ENCODE measurements around the gene APOM.

The APOM gene

GRCh38 chr6:31614684-31615578 lies 40.8 kb upstream of the APOM start, which contains the start of gene AIF1:
TSS of gene AIF1 (plus strand) at chr6:31615234. CDS start at chr6:31615330, 96 bp downstream.
- no peak for TF ChIP-seq CSRNP3 (CRISPR knock-in tag; IDR thresholded peaks at IDR 0.05)
- no peak for TF ChIP-seq ZFP3 (CRISPR knock-in tag; IDR thresholded peaks at IDR 0.05)
- no peak for TF ChIP-seq ZNF565 (CRISPR knock-in tag; conservative IDR thresholded peaks at IDR 0.05; ENCODE audit: low read depth)
- TF ChIP-seq ZNF8 (CRISPR knock-in tag; IDR thresholded peaks at IDR 0.05) = no peak
- TF ChIP-seq ZFP30 (CRISPR knock-in tag; IDR thresholded peaks at IDR 0.05) = no peak
- TF ChIP-seq POU6F1 (CRISPR knock-in tag; IDR thresholded peaks at IDR 0.05; ENCODE audit: borderline replicate concordance, low read depth) = no peak
- TF ChIP-seq GLIS3 (CRISPR knock-in tag; IDR thresholded peaks at IDR 0.05) = no peak
- TF ChIP-seq CREB5 (CRISPR knock-in tag; IDR thresholded peaks at IDR 0.05; ENCODE audit: low read depth) = no peak
- no peak for TF ChIP-seq ZC3H10 (CRISPR knock-in tag; IDR thresholded peaks at IDR 0.05)
- no peak for TF ChIP-seq RARB (CRISPR knock-in tag; IDR thresholded peaks at IDR 0.05)
- no peak for TF ChIP-seq SNAI2 (CRISPR knock-in tag; IDR thresholded peaks at IDR 0.05)
- no peak for TF ChIP-seq TOX (CRISPR knock-in tag; IDR thresholded peaks at IDR 0.05; ENCODE audit: borderline replicate concordance)
- TF ChIP-seq OSR1 (CRISPR knock-in tag; IDR thresholded peaks at IDR 0.05) = no peak
- no peak for TF ChIP-seq TSHZ2 (CRISPR knock-in tag; IDR thresholded peaks at IDR 0.05)
- no peak for ATAC-seq

GRCh38 chr6:31615748-31616147 lies 39.9 kb upstream of the APOM start:
- ATAC-seq = no peak
- TF ChIP-seq CSDC2 (CRISPR knock-in tag; IDR thresholded peaks at IDR 0.05) (no peak), CREB5 (CRISPR knock-in tag; IDR thresholded peaks at IDR 0.05; ENCODE audit: low read depth) (no peak), CSRNP3 (CRISPR knock-in tag; IDR thresholded peaks at IDR 0.05) (no peak), RARB (CRISPR knock-in tag; IDR thresholded peaks at IDR 0.05) (no peak), ZNF565 (CRISPR knock-in tag; conservative IDR thresholded peaks at IDR 0.05; ENCODE audit: low read depth) (no peak), ZC3H10 (CRISPR knock-in tag; IDR thresholded peaks at IDR 0.05) (no peak), TSHZ2 (CRISPR knock-in tag; IDR thresholded peaks at IDR 0.05) (no peak), ZFP30 (CRISPR knock-in tag; IDR thresholded peaks at IDR 0.05) (no peak), POU6F1 (CRISPR knock-in tag; IDR thresholded peaks at IDR 0.05; ENCODE audit: borderline replicate concordance, low read depth) (no peak), PPARA (CRISPR knock-in tag; IDR thresholded peaks at IDR 0.05; ENCODE audit: borderline replicate concordance) (no peak), TCF4 (CRISPR knock-in tag; IDR thresholded peaks at IDR 0.05; ENCODE audit: borderline replicate concordance) (no peak), GLIS3 (CRISPR knock-in tag; IDR thresholded peaks at IDR 0.05) (no peak)

Measured in SK-N-SH treated with all-trans-retinoic acid at 6 μM for 48 hours (cell line).